HG02798 (cell line): ENCODE data around the gene EPB41.
"Not testable (repeated sequence)": the region's sequence is repeated elsewhere in the genome, so short reads cannot be mapped to it uniquely, and the experiment has no call there.

Source experiments
- ATAC-seq: cut with Tn5 transposase; IDR thresholded peaks from one replicate; pipeline ENCODE4 v1.9.1; 2021; ENCODE audit warnings: mild to moderate bottlenecking; ENCODE audit not compliant: unreplicated experiment, poor library complexity

The EPB41 gene

GRCh38 chr1:28914228-28915030, at the start of gene EPB41:
Gene EPB41, plus strand, starts transcription at chr1:28914569. Its CDS starts 72,869 bp downstream, at chr1:28987438.
- ATAC-seq = peak; percentile 90

- no peak for ATAC-seq
These were observed 49.7 kb upstream of the EPB41 start for GRCh38 chr1:28864695-28865094.

- no peak for ATAC-seq
These were observed 48.2 kb upstream of the EPB41 start for GRCh38 chr1:28865997-28866650.

- ATAC-seq = no peak
These were observed 46.5 kb upstream of the EPB41 start for GRCh38 chr1:28867850-28868249.

- ATAC-seq = no peak
These were observed 44.4 kb upstream of the EPB41 start for GRCh38 chr1:28869952-28870351.

GRCh38 chr1:28871631-28872401, 42.6 kb upstream of the EPB41 start:
- no peak for ATAC-seq

GRCh38 chr1:28875134-28875533, 39.2 kb upstream of the EPB41 start:
- ATAC-seq = not testable (repeated sequence)

- ATAC-seq = peak; percentile 71
These were observed 37.1 kb upstream of the EPB41 start for GRCh38 chr1:28877132-28877781.

- no peak for ATAC-seq
These were observed 35.6 kb upstream of the EPB41 start for GRCh38 chr1:28878796-28879195.

GRCh38 chr1:28882009-28882628, 32.2 kb upstream of the EPB41 start:
- ATAC-seq = peak; percentile 30

GRCh38 chr1:28883242-28883616, 31.1 kb upstream of the EPB41 start:
- no peak for ATAC-seq

- no peak for ATAC-seq
These were observed 28.9 kb upstream of the EPB41 start for GRCh38 chr1:28885472-28885877.

- no peak for ATAC-seq
These were observed 28.2 kb upstream of the EPB41 start for GRCh38 chr1:28885977-28886730.

GRCh38 chr1:28886731-28887418, 27.5 kb upstream of the EPB41 start:
- ATAC-seq = peak; percentile 70

- ATAC-seq = no peak
These were observed 26.9 kb upstream of the EPB41 start for GRCh38 chr1:28887419-28887834.

- ATAC-seq = no peak
These were observed 26.3 kb upstream of the EPB41 start for GRCh38 chr1:28887835-28888682.

- ATAC-seq = no peak
These were observed 25.5 kb upstream of the EPB41 start for GRCh38 chr1:28888915-28889314.

- no peak for ATAC-seq
These were observed 25.0 kb upstream of the EPB41 start for GRCh38 chr1:28889357-28889756.
